Measurements from ENCODE around the gene SNX8. TPM values are rescaled to one million over a fixed set of nuclear protein-coding genes. Genes with fewer than 3 reads are reported as not detected.

The SNX8 gene
- total RNA-seq, 1 experiment from 2014 or later, result 139 TPM

GRCh38 chr7:2247141-2247995 lies 66.9 kb downstream of the SNX8 start:
- in situ Hi-C loops (cut with HindIII; ENCODE audit: low pct_unique_long_range_greater_than_20kb, low sequenced_read_pairs) (no loop called here), intact Hi-C loops (cut with micrococcal nuclease; ENCODE audit: unreplicated experiment) (loop anchor here (5.0 kb wide), 1 partner anchor 100 kb away; no protein-coding TSS in a partner anchor)
- Histone ChIP-seq H3K4me1 (ENCODE audit: control insufficient read depth, insufficient read depth, low read length) (peaks cover 17% of the 10 kb centered on the region), H3K27me3 (ENCODE audit: control insufficient read depth, insufficient read depth, low read length) (no peaks in the 10 kb centered on the region), H3K9me3 (ENCODE audit: control insufficient read depth, insufficient read depth, low read depth, low read length) (no peaks in the 10 kb centered on the region), H3K36me3 (ENCODE audit: control insufficient read depth, insufficient read depth, low read length) (no peaks in the 10 kb centered on the region), H3K27ac (ENCODE audit: low read length) (no peak overlapping the region), H3K4me3 (ENCODE audit: low read depth in 2 of 2, low read length in 2 of 2) (no peak overlapping the region)
- ChIA-PET CTCF (interaction anchor here (0.5 to 1.0 kb wide), 2 partner anchors 76 to 101 kb away, joined by 4 to 12 read pairs; no protein-coding TSS in a partner anchor), POLR2A (no interaction called here)
- peak; percentile 53 for ATAC-seq
- no TSS peak for BruUV-seq (replicated peaks)
- no peak for DNase-seq (ENCODE audit: low read depth, low spot score)
- peak; percentile 95 for TF ChIP-seq CTCF (IDR thresholded peaks at IDR 0.05)
- no peak for TF ChIP-seq POLR2AphosphoS5 (IDR thresholded peaks at IDR 0.05; ENCODE audit: low read depth, low read length)

GRCh38 chr7:2245883-2246675 lies 68.2 kb downstream of the SNX8 start:
- Histone ChIP-seq H3K36me3 (ENCODE audit: control insufficient read depth, insufficient read depth, low read length) (no peaks in the 10 kb centered on the region), H3K9me3 (ENCODE audit: control insufficient read depth, insufficient read depth, low read depth, low read length) (no peaks in the 10 kb centered on the region), H3K27me3 (ENCODE audit: control insufficient read depth, insufficient read depth, low read length) (no peaks in the 10 kb centered on the region), H3K4me3 (ENCODE audit: low read depth in 2 of 2, low read length in 2 of 2) (no peak overlapping the region), H3K27ac (ENCODE audit: low read length) (no peak overlapping the region), H3K4me1 (ENCODE audit: control insufficient read depth, insufficient read depth, low read length) (peaks cover 19% of the 10 kb centered on the region)
- ChIA-PET CTCF (interaction anchor here (0.6 kb wide), 1 partner anchor 612 kb away, joined by 3 read pairs; no protein-coding TSS in a partner anchor), POLR2A (no interaction called here)
- TF ChIP-seq SIN3A (IDR thresholded peaks at IDR 0.05; ENCODE audit: borderline replicate concordance, insufficient read depth, low read depth, low read length), result no peak
- no peak for TF ChIP-seq REST (IDR thresholded peaks at IDR 0.05; ENCODE audit: insufficient read depth in 1 of 2, low read depth in 2 of 2, low read length in 1 of 2)
- no peak for TF ChIP-seq POLR2AphosphoS5 (IDR thresholded peaks at IDR 0.05; ENCODE audit: low read depth, low read length)
- TF ChIP-seq TCF7L2 (IDR thresholded peaks at IDR 0.05; ENCODE audit: low read depth, low read length), result no peak
- TF ChIP-seq CTCF (IDR thresholded peaks at IDR 0.05), result no peak
- no TSS peak for BruUV-seq (replicated peaks)
- intact Hi-C loops (cut with micrococcal nuclease; ENCODE audit: unreplicated experiment) (loop anchor here (5.0 kb wide), 1 partner anchor 101 kb away; no protein-coding TSS in a partner anchor), in situ Hi-C loops (cut with HindIII; ENCODE audit: low pct_unique_long_range_greater_than_20kb, low sequenced_read_pairs) (no loop called here)
- ATAC-seq (no peak), DNase-seq (ENCODE audit: low read depth, low spot score) (no peak)
